GDM1 (cell line): ENCODE measurements around the gene RUNX2.
"Not testable (repeated sequence)": the region's sequence is repeated elsewhere in the genome, so short reads cannot be mapped to it uniquely, and the experiment has no call there.

Source experiments
- DNase-seq: peaks from one replicate; lab custom pipeline; 2025; lab: John Stamatoyannopoulos, UW

RUNX2 gene

GRCh38 chr6:45651301-45651700, 323.2 kb downstream of the RUNX2 start:
- DNase-seq, result no peak

GRCh38 chr6:45652416-45652815, 324.3 kb downstream of the RUNX2 start:
- DNase-seq, result no peak

- no peak for DNase-seq
These were observed 325.2 kb downstream of the RUNX2 start for GRCh38 chr6:45653117-45653883.

GRCh38 chr6:45654673-45655072, 326.5 kb downstream of the RUNX2 start:
- DNase-seq, result no peak

- no peak for DNase-seq
These were observed 327.8 kb downstream of the RUNX2 start for GRCh38 chr6:45655745-45656476.

- DNase-seq, result no peak
These were observed 329.1 kb downstream of the RUNX2 start for GRCh38 chr6:45657226-45657625.

GRCh38 chr6:45658400-45658799, 330.3 kb downstream of the RUNX2 start:
- no peak for DNase-seq

GRCh38 chr6:45658958-45659357, 330.8 kb downstream of the RUNX2 start:
- no peak for DNase-seq

GRCh38 chr6:45661661-45662060, 333.5 kb downstream of the RUNX2 start:
- no peak for DNase-seq

- no peak for DNase-seq
These were observed 335.4 kb downstream of the RUNX2 start for GRCh38 chr6:45663251-45664221.

- no peak for DNase-seq
These were observed 336.6 kb downstream of the RUNX2 start for GRCh38 chr6:45664707-45665106.

GRCh38 chr6:45665859-45666258, 337.7 kb downstream of the RUNX2 start:
- no peak for DNase-seq

- no peak for DNase-seq
These were observed 338.7 kb downstream of the RUNX2 start for GRCh38 chr6:45666846-45667245.

GRCh38 chr6:45667300-45667699, 339.2 kb downstream of the RUNX2 start:
- DNase-seq, result no peak

GRCh38 chr6:45667766-45668165, 339.6 kb downstream of the RUNX2 start:
- DNase-seq, result no peak

- no peak for DNase-seq
These were observed 340.6 kb downstream of the RUNX2 start for GRCh38 chr6:45668705-45669104.

- DNase-seq, result not testable (repeated sequence)
These were observed 345.0 kb downstream of the RUNX2 start for GRCh38 chr6:45673167-45673566.

GRCh38 chr6:45675166-45675565, 347.0 kb downstream of the RUNX2 start:
- DNase-seq, result not testable (repeated sequence)

- DNase-seq, result no peak
These were observed 347.5 kb downstream of the RUNX2 start for GRCh38 chr6:45675634-45676033.

GRCh38 chr6:45676380-45676779, 348.2 kb downstream of the RUNX2 start:
- no peak for DNase-seq

- DNase-seq, result peak; percentile 73
These were observed 349.5 kb downstream of the RUNX2 start for GRCh38 chr6:45677381-45678284.
